ENCODE data around the gene HESX1. TPM values are rescaled to one million over a fixed set of nuclear protein-coding genes. Genes with fewer than 3 reads are reported as not detected.

Gene HESX1
- total and polyA plus RNA-seq, 2 of the 13 experiments (the other 11 are each of a cell fraction or from before 2014, with no cell fraction given): 0.57 to 0.75 TPM

DNA sequence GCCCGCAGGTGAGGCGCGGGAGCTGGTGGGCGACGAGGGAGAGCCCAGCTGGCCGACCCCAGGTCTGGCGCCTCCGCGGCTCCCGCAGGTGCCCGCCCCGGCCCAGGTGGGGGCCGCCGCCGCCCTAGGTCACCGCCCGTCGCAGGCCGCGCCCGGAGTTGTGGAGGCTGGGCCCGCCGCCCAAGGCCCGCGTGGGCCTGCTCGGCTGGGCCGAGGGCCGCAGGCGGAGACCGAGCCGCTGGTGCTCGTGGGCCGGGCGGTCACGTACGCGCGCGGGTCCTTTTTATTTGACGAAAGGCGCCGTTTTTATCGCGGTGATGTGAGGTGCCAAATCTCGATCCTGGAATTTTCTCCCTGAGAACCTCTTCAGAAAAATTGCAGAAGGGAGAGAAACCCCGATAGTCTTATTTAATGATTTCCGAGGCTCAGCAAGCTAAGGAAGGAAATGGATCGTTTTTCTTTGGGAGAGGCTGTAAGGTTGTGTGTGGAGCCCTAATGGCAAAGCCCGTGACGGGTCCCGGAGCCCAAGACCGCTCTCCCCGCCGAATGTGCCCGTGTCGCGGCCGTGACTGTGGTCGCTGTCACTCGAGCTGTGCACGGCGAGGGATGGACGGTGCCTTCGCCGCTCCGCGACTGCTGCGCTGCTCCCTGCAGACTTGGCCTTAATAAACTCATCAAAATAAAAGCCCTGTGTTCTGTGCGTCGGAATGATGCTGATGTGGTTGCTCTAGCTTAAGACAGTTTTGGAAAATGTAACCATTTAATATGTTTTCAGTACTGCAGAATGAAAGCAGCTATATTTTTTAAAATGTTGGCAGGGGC, 28.4 kb upstream of the HESX1 start (continued):
- TF ChIP-seq ONECUT2 (CRISPR knock-in tag; IDR thresholded peaks at IDR 0.05) (no peak), ZIK1 (CRISPR knock-in tag; IDR thresholded peaks at IDR 0.05; ENCODE audit: borderline replicate concordance, low read depth) (0 out of 2 replicates have a peak, but pooled peaks have one; percentile 0), NPAS2 (CRISPR knock-in tag; IDR thresholded peaks at IDR 0.05; ENCODE audit: borderline replicate concordance) (no peak), ZNF296 (CRISPR knock-in tag; conservative IDR thresholded peaks at IDR 0.05) (no peak)
- TF ChIP-seq, protein P1, sequence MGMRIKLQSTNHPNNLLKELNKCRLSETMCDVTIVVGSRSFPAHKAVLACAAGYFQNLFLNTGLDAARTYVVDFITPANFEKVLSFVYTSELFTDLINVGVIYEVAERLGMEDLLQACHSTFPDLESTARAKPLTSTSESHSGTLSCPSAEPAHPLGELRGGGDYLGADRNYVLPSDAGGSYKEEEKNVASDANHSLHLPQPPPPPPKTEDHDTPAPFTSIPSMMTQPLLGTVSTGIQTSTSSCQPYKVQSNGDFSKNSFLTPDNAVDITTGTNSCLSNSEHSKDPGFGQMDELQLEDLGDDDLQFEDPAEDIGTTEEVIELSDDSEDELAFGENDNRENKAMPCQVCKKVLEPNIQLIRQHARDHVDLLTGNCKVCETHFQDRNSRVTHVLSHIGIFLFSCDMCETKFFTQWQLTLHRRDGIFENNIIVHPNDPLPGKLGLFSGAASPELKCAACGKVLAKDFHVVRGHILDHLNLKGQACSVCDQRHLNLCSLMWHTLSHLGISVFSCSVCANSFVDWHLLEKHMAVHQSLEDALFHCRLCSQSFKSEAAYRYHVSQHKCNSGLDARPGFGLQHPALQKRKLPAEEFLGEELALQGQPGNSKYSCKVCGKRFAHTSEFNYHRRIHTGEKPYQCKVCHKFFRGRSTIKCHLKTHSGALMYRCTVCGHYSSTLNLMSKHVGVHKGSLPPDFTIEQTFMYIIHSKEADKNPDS (CRISPR knock-in tag; IDR thresholded peaks at IDR 0.05): no peak
- TF ChIP-seq, protein P2, sequence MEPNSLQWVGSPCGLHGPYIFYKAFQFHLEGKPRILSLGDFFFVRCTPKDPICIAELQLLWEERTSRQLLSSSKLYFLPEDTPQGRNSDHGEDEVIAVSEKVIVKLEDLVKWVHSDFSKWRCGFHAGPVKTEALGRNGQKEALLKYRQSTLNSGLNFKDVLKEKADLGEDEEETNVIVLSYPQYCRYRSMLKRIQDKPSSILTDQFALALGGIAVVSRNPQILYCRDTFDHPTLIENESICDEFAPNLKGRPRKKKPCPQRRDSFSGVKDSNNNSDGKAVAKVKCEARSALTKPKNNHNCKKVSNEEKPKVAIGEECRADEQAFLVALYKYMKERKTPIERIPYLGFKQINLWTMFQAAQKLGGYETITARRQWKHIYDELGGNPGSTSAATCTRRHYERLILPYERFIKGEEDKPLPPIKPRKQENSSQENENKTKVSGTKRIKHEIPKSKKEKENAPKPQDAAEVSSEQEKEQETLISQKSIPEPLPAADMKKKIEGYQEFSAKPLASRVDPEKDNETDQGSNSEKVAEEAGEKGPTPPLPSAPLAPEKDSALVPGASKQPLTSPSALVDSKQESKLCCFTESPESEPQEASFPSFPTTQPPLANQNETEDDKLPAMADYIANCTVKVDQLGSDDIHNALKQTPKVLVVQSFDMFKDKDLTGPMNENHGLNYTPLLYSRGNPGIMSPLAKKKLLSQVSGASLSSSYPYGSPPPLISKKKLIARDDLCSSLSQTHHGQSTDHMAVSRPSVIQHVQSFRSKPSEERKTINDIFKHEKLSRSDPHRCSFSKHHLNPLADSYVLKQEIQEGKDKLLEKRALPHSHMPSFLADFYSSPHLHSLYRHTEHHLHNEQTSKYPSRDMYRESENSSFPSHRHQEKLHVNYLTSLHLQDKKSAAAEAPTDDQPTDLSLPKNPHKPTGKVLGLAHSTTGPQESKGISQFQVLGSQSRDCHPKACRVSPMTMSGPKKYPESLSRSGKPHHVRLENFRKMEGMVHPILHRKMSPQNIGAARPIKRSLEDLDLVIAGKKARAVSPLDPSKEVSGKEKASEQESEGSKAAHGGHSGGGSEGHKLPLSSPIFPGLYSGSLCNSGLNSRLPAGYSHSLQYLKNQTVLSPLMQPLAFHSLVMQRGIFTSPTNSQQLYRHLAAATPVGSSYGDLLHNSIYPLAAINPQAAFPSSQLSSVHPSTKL (CRISPR knock-in tag; IDR thresholded peaks at IDR 0.05): peak; percentile 24; the same call in 1 of the 2 replicates
- TF ChIP-seq, protein P3, sequence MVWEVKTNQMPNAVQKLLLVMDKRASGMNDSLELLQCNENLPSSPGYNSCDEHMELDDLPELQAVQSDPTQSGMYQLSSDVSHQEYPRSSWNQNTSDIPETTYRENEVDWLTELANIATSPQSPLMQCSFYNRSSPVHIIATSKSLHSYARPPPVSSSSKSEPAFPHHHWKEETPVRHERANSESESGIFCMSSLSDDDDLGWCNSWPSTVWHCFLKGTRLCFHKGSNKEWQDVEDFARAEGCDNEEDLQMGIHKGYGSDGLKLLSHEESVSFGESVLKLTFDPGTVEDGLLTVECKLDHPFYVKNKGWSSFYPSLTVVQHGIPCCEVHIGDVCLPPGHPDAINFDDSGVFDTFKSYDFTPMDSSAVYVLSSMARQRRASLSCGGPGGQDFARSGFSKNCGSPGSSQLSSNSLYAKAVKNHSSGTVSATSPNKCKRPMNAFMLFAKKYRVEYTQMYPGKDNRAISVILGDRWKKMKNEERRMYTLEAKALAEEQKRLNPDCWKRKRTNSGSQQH (CRISPR knock-in tag; IDR thresholded peaks at IDR 0.05; ENCODE audit: low read depth): no peak
- TF ChIP-seq, protein P4, sequence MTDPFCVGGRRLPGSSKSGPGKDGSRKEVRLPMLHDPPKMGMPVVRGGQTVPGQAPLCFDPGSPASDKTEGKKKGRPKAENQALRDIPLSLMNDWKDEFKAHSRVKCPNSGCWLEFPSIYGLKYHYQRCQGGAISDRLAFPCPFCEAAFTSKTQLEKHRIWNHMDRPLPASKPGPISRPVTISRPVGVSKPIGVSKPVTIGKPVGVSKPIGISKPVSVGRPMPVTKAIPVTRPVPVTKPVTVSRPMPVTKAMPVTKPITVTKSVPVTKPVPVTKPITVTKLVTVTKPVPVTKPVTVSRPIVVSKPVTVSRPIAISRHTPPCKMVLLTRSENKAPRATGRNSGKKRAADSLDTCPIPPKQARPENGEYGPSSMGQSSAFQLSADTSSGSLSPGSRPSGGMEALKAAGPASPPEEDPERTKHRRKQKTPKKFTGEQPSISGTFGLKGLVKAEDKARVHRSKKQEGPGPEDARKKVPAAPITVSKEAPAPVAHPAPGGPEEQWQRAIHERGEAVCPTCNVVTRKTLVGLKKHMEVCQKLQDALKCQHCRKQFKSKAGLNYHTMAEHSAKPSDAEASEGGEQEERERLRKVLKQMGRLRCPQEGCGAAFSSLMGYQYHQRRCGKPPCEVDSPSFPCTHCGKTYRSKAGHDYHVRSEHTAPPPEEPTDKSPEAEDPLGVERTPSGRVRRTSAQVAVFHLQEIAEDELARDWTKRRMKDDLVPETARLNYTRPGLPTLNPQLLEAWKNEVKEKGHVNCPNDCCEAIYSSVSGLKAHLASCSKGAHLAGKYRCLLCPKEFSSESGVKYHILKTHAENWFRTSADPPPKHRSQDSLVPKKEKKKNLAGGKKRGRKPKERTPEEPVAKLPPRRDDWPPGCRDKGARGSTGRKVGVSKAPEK (CRISPR knock-in tag; IDR thresholded peaks at IDR 0.05; ENCODE audit: borderline replicate concordance): no peak
- TF ChIP-seq, protein P5, sequence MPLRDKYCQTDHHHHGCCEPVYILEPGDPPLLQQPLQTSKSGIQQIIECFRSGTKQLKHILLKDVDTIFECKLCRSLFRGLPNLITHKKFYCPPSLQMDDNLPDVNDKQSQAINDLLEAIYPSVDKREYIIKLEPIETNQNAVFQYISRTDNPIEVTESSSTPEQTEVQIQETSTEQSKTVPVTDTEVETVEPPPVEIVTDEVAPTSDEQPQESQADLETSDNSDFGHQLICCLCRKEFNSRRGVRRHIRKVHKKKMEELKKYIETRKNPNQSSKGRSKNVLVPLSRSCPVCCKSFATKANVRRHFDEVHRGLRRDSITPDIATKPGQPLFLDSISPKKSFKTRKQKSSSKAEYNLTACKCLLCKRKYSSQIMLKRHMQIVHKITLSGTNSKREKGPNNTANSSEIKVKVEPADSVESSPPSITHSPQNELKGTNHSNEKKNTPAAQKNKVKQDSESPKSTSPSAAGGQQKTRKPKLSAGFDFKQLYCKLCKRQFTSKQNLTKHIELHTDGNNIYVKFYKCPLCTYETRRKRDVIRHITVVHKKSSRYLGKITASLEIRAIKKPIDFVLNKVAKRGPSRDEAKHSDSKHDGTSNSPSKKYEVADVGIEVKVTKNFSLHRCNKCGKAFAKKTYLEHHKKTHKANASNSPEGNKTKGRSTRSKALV (CRISPR knock-in tag; IDR thresholded peaks at IDR 0.05): no peak
